SIG-M5 treated with dmso at 0.1 percent for 504 hours (cell line): Measurements from ENCODE around the gene AEBP1.

Experiments
- DNase-seq: peaks from one replicate; lab custom pipeline; 2025; ENCODE audit not compliant: unreplicated experiment; lab: John Stamatoyannopoulos, UW

The AEBP1 gene

DNA sequence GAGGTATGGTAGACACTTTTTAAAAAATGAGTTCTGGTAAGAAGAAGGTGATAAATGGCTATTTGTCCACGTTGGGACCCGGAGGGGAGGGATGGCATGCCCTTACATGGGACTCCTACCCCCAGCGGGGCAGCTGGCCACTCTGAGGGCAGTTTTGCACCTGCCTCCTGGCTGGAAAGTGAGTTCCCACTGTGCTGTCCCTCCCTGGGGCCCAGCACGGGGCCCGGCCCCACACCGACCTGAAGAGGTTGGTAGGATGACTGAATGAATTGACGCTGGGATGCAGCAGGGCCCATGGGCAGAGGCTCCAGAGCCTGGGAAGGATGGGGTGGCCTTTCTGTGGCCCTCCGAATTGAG is 601 bp upstream of the AEBP1 start:
- DNase-seq, result no peak

DNA sequence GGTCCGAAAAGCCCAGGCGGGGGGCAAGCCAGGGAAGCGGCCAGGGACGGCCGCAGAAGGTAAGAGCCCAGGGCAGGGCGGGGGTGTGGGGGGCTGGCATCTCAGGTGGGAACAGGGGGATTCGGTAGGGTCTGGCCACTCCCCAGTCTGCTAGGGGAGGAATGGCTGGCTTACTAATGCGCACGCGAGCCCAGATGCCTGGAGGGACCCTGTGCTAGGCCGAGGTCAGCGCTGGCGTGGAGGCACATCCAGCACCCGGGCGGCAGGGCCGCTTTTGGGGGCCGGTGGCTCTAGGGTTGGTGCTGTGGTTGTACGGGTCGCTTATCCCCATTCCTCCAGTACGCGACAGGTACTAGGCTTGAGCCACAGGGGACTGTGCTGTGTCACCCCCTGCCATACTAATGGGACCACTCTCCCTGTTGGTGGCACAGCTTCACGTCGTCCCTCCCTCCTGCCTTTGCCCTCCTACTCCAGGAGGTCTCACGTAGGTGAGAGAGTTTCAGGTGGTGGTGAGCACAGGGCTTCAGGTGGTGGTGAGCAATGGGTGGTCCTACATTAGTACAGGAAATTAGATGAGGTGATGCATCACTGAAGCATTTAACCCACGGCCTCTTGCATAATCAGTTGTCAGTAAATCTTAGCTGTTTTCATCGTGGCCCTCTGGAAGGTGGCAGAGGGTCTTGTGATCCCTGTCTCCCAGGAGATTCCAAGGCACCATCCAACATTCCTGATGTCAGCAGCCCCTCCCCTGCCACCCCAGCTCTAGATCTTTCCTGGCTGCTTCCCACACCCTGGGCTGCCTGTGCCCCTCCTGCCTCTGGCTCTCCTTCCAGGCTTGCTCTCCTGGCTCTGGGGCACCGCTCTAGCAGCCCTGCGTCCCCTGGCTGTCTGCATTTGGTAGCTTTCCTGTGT is 971 bp downstream of the AEBP1 start:
- DNase-seq, result no peak

DNA sequence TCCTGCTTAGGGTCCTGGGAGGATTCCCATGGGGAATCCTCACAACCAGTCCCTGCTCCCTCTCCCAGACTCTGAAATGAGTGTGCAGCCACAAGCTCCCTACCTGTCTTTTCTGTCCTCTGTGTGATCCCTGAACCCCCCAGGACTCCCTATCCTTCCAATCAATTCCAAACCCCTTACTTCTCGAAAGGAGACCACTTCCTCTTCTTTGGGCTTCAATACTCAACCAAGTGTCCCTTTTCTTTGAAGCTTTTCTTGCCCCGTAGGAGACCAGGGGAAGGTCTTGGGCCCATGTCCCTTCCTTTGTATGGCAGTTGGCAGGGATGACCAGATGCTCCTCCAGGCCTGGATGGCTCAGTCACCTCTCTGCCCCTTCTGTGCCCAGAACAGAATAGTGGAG is 1.7 kb downstream of the AEBP1 start:
- peak; percentile 35 for DNase-seq

DNA sequence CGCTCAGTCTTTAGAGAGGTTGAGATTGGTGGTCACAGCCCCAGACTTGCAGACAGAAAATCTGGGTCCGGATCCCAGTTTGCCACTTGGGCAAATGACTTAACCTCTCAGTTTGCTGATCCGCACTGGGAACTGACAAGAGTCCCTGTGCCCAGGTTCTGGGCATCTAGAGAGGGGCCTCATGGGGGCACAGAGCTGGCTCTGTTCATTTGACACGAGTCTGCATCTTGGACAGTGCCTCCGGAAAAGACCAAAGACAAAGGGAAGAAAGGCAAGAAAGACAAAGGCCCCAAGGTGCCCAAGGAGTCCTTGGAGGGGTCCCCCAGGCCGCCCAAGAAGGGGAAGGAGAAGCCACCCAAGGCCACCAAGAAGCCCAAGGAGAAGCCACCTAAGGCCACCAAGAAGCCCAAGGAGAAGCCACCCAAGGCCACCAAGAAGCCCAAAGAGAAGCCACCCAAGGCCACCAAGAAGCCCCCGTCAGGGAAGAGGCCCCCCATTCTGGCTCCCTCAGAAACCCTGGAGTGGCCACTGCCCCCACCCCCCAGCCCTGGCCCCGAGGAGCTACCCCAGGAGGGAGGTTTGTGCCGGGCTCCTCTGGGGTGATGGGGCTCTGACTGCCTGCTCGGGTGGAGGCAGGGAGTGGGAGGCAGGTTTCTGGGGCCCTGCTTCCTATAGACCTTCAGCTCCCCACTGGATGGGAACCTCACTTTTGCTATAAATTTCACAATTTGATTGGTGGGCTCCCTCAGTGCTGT is 2.3 kb downstream of the AEBP1 start:
- no peak for DNase-seq

DNA sequence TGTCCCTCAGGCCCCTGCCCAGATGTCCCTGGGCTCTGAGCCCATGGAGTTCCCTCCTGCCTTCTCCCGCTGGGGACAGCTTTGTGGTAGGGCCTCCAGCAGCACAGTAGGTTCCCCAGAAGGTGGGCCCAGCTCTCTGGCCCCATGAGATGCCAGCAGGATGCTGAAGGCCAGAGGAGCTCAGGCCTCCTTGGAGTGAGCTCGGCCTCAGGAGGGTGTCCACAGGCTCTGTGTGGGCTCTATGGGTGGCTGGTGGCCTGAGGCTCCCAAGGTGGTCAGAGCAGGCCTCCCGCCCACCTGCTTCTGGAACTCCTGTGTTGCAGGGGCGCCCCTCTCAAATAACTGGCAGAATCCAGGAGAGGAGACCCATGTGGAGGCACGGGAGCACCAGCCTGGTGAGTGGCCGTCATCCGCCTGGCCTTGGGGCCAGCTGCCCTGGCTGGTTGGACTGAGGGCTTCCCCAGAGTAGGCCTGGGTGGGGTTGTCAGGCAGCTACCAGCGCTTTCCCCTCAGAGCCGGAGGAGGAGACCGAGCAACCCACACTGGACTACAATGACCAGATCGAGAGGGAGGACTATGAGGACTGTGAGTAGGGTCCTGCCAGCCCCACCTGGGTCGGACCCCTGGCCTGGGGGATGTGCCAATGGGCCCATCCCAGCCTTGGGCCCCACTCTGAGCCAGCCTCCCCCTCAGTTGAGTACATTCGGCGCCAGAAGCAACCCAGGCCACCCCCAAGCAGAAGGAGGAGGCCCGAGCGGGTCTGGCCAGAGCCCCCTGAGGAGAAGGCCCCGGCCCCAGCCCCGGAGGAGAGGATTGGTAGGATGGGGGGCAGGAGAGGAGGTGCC is 3.2 kb downstream of the AEBP1 start:
- DNase-seq, result no peak

DNA sequence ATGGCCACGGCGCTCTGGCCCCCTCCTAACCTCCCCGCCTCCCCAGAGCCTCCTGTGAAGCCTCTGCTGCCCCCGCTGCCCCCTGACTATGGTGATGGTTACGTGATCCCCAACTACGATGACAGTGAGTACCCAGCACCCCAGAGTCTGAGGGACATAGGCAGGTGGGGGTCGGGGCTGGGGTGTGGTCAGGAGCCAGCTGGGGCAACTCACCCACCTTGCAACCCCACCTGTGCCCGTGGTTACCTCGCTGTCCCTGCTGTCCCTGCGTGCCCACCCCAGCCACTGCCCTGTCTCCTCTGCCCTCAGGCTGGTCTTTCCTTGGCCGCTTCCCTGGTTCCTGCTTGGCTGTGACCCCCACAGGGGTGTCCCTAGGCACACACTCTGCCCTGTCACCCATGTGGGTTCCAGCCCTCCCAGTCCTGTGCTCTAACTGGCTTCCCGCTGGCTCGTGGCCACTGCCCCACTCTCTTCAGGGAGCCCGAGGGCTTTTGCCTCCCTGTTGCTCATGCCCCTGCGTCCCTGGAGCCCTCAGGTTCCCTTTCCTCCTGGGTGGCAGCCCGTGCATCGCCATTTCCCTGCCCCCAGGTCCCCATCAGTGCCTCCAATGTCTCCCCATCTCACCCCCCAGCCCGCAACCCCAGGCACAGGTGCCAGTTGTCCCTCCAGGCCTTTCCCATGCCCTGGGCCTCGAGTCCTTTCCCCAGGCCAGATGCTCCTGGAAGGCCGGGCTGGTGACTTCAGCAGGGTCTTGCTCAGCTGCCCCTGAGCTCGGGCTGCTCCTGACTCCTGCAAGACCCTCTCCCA is 4.0 kb downstream of the AEBP1 start:
- no peak for DNase-seq

DNA sequence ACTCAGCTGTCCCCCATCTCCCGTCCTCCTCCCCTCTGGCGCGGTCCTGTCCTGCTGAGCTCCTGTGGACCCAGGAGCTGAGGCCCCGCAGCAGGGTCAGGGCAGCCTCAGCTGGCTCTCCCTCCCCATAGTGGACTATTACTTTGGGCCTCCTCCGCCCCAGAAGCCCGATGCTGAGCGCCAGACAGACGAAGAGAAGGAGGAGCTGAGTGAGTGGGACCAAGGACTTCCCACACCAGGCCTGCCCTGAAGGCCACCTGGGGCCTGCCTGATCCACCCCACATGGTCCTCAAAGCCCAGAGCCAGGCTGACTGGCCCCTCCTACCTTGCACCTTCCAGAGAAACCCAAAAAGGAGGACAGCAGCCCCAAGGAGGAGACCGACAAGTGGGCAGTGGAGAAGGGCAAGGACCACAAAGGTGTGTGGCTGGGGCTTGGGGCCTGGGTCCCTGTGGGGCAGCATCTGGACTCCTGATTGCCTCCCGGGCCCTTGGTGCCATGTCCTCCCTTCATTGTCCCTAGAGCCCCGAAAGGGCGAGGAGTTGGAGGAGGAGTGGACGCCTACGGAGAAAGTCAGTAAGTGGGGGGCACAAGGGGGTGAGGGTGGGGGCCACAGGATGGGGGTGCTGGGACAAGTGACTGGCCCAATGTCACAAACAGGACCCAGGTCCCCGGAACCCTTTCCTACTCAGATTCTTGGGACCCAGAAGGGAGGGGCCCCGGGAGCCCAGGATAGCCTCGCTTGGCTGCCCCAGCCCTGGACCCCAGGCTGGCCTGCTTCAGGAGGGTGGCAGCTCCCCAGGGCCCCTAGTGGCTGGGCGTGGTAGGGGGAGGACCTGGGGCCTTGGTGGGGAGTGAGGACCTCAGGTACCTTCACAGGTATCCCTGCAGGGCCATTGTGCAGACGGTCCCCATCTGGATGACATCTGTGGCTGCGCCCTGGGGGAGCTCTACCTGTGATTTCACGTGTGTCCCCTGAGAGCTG is 4.9 kb downstream of the AEBP1 start:
- DNase-seq, result no peak

DNA sequence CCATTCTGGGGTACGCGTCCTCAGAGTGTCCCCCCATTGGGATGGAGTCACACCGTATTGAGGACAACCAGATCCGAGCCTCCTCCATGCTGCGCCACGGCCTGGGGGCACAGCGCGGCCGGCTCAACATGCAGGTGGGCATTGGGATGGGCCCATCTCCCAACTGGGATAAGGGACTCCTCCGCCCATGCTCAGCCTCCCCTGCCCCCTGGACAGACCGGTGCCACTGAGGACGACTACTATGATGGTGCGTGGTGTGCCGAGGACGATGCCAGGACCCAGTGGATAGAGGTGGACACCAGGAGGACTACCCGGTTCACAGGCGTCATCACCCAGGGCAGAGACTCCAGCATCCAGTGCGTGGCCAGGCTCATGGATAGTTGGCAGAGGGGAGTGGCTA is 5.8 kb downstream of the AEBP1 start:
- DNase-seq, result no peak

DNA sequence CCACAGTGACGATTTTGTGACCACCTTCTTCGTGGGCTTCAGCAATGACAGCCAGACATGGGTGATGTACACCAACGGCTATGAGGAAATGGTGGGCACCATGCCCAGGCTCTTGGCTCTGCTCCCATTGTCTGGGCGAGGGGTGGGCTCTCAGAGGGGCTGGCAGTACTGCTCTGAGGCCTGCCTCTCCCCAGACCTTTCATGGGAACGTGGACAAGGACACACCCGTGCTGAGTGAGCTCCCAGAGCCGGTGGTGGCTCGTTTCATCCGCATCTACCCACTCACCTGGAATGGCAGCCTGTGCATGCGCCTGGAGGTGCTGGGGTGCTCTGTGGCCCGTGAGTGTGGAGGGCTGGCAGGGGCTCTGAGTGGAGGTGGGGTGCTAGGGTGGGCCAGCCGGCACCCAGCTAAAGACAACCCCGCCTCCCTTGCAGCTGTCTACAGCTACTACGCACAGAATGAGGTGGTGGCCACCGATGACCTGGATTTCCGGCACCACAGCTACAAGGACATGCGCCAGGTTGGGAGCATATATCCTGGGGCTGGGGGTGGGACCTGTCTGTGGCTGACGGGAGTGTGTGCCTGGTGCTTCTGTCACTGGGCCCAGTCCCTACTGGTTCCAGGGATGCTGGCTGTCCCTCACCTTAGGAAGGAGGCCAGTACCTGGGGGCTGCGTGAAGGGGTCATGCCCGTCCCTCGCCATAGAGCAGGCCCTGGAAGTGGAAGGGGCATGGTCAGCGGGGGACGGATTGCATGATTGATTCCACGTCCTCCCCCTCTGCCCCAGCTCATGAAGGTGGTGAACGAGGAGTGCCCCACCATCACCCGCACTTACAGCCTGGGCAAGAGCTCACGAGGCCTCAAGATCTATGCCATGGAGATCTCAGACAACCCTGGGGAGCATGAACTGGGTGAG is 6.8 kb downstream of the AEBP1 start:
- no peak for DNase-seq

DNA sequence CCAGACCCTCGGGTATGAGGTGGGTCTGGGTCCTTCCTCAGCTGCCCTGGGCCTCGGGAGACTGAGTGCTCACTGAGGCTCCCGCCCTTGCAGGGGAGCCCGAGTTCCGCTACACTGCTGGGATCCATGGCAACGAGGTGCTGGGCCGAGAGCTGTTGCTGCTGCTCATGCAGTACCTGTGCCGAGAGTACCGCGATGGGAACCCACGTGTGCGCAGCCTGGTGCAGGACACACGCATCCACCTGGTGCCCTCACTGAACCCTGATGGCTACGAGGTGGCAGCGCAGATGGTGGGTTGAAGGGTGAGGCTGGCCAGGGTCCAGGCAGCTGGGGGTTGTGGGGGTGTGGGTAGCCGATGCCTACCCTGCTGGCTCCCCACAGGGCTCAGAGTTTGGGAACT is 7.6 kb downstream of the AEBP1 start:
- no peak for DNase-seq

DNA sequence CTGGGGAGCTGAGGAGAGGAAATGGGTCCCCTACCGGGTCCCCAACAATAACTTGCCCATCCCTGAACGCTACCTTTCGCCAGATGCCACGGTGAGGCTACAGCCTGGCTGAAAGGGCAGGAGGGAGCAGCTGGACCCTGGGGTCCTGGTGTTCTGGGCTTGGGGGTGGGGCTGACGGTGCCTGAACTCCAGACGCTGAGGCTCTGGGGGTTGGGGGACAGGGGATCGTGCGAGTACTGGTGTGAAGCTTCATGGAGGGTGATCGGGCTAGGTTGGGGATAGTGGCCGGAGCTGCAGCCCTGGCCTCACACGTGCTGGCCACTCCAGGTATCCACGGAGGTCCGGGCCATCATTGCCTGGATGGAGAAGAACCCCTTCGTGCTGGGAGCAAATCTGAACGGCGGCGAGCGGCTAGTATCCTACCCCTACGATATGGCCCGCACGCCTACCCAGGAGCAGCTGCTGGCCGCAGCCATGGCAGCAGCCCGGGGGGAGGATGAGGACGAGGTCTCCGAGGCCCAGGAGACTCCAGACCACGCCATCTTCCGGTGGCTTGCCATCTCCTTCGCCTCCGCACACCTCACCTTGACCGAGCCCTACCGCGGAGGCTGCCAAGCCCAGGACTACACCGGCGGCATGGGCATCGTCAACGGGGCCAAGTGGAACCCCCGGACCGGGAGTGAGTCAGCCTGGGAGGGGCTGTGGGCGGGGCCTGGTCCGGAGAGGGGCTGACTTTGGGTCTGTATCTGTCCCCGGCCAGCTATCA is 8.3 kb downstream of the AEBP1 start:
- DNase-seq, result no peak

DNA sequence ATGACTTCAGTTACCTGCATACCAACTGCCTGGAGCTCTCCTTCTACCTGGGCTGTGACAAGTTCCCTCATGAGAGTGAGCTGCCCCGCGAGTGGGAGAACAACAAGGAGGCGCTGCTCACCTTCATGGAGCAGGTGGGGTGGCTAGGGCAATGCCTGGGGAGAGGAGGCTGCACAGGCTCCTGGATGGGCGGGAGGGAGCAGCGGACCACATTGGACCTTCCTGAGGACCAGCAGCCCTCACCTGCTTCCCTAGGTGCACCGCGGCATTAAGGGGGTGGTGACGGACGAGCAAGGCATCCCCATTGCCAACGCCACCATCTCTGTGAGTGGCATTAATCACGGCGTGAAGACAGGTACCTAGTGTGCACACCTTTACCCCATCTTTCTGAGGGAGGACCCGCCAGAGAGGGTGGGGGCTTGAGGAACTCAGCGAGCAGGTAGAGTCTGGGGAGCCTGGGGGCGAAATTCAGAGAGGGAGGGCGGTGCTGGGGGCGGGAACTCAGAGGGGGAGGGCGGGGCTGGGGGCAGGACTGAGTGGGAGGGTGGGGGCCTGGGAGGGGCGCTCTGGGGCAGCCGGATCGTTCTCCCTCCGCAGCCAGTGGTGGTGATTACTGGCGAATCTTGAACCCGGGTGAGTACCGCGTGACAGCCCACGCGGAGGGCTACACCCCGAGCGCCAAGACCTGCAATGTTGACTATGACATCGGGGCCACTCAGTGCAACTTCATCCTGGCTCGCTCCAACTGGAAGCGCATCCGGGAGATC is 9.0 kb downstream of the AEBP1 start:
- no peak for DNase-seq

DNA sequence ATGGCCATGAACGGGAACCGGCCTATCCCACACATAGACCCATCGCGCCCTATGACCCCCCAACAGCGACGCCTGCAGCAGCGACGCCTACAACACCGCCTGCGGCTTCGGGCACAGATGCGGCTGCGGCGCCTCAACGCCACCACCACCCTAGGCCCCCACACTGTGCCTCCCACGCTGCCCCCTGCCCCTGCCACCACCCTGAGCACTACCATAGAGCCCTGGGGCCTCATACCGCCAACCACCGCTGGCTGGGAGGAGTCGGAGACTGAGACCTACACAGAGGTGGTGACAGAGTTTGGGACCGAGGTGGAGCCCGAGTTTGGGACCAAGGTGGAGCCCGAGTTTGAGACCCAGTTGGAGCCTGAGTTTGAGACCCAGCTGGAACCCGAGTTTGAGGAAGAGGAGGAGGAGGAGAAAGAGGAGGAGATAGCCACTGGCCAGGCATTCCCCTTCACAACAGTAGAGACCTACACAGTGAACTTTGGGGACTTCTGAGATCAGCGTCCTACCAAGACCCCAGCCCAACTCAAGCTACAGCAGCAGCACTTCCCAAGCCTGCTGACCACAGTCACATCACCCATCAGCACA is 9.7 kb downstream of the AEBP1 start:
- no peak for DNase-seq

DNA sequence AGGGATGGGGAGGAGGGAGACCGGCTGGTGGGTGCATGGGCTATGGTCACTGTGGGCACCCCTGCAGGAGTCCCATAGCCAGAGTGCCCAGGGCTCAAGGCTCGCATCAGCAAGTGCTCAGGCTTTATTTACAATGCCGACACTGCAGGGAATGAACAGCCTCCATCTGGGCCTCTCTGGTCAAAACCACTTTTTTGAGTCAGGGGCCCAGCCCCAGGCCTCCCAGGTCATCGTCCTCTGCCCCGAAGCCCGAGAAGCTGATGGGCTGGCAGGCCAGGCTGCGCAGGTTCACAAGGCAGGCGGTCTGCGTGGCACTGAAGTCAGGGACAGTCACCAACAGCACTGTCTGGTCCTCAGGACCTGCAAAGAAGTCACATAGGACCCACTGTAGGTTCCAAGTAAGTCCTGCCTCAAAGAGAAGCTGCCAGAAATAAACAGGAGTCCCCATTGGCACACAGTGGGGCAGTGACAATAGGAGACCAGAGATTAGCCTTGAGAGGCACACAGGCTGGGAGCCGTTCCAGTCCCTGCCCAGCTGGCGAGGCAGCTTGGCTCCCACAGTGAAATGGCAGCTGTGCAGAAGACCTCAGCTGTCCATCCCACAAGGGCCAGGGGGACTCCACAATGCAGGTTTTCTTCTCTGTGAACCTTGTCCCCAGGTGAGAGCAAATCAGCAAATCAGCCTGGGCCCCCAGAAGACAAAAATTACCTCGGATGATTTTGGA is 10.6 kb downstream of the AEBP1 start:
- no peak for DNase-seq

DNA sequence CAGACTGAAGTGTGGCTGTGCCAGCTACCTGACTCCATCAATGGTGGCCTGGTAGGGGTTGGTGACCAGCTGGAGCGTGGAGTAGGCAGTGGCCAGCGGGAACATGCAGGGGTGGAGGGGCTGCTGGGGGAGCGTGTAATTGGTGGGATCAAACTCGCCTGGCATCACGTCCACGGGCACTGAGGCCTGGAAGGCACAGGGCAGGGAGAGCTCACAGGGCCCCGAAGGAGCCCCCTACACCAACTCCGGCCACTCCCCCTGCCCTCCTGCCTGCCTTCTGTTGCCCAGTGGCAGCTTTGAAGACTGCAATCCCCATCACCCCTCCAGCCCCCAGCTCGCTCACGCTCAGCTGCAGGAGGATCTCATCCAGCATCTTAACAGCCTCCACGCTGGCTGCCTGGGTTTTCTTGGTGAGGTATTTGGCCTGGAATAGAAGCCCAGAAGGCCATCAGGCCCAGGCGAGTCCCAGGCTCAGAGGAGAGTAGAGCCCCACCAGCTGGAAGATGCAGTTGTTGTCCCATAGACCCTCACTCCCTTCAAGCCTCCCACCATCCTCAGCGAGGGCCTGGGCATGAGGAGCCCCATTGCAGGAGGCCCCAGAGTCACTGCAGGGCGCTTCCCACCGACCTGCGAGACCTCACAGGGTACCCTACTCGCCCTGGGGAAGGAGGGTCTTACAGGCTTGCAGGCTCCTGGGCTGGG is 12.1 kb downstream of the AEBP1 start:
- DNase-seq, result no peak
